GM18867 (cell line): ENCODE measurements around the gene CNIH3.
A peak's percentile ranks its signal among the peaks of the same experiment; 100 is the strongest.

Experiments
- ATAC-seq: cut with Tn5 transposase; IDR thresholded peaks from one replicate; pipeline ENCODE4 v1.9.1; 2021; ENCODE audit warnings: mild to moderate bottlenecking, moderate library complexity; ENCODE audit not compliant: unreplicated experiment

Gene CNIH3

DNA sequence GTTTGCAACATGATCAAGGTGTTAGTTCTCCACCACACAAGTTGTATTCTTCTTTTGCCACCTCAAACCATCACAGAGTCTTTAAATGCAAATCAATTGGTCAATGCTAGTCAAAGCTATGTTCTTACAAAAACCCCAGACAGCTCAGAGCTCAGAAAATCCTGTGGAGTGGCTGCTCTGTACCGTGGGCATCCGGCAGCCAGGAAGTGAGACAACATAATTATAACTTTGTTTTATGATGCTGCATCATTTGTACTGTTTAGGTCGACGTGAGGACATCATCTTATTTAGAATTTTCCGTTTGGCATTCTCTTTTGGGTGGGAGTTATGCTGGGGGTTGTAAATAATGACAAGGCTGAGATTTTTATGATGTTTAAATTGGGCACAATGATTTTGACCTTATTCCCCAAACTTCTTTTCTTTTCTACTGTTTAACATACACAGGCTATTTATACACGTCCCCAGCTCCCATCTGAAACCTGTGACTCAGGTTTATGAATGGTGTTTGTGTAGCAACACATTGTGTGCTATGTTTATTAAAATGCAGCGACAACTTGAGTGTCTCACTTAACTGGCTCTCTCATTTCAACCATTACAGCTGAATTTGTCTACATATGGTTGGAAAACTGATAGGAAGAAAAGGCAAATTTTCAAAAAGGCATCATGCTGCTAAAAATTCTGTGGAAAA is 124.0 kb downstream of the CNIH3 start:
- peak; percentile 90 for ATAC-seq

DNA sequence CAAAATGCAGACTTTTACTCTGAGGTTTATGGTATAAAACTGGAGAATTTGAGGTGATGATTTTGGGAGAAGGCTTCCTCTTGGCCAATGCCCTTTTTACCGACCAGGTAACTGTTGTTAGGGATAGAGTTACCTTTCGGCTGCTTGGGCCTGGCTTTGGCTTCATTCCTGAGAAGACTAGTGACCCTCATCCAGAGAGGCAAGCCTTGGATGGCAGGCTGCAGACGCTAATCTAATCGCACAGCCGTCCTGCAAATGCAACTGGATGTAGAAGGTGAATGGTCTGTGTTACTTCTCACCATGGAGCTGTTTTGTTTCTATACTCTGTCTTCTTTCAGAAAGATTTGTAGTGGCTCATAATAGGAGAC is 124.6 kb downstream of the CNIH3 start:
- ATAC-seq: no peak

DNA sequence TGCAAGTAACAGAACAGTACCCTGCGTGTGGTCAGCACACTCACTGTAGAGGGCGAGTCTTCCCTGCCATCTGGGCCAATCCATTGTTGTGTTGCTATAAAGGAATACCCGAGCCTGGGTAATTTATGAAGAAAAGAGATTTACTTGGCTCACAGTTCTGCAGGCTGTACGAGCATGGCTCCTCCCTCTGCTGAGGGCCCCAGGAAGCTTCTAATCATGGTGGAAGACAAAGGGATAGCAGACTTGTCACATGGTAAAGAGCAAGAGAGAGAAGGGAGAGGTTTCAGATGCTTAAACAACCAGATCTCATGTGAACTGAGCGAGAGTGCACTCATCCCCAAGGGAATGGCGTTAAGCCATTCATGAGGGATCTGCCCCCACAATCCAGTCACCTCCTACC is 126.2 kb downstream of the CNIH3 start:
- no peak for ATAC-seq

DNA sequence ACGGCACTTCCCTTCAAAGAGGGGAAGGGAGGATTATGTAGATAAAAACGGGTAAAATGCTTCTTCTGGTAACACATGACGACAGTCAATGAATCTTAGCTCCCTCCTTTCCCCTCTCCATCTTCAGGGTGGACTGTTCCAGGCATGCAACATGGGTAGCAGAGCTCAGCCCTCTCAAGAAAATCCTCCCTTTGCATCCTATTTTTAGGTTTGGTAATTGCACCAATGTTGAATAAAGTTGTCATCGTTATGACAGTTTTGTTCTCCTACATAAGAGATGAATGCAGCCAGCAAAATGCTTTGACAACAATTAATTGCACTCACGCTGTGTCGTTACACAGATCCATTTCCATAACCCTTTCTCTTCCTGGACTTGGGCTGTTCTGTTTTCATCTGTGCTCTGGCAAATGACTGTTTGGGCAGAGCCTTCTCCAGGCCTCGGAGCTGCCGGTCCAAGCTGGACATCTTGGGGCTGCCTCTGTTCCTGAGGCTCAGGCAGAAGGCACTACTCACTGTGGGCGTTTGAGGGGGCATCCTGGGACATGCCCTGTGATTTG is 127.6 kb downstream of the CNIH3 start:
- no peak for ATAC-seq

DNA sequence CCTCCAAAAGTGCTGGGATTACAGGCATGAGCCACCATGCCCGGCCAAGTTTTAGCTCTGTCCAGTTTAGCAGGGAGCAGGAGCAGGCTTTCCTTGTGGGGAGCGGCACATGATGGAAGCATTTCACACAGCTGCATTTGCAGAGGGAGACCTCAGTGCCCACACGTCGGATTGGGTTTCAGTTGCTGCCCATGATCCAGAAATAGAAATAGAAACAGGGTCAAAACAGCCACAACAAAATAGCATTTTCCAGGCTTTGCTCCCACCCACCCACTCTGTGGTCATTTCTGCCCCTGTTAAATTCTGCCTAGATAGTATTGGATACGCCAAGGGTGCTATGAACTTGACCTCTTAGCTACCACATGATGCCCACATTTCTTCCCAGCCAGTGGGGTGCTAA is 128.4 kb downstream of the CNIH3 start:
- ATAC-seq: no peak

DNA sequence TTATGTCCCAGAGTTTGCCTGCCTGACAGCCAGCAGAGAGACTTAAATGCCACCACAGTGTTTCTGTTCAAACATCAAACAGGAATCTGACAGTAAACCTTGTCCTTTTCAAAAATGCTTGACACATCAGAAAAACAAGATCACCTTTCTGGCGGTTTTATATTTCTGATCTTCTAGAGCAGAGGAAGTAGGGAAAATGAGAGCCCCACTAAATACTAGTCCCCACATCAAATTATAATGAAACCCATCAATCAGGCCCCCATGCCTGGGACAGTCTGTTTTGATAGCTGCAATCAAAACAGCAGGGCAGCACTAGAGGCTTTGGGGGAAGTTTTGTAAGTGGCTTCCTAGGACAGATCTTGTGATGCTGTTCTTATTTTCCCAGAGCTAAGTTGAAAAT is 129.3 kb downstream of the CNIH3 start:
- no peak for ATAC-seq

DNA sequence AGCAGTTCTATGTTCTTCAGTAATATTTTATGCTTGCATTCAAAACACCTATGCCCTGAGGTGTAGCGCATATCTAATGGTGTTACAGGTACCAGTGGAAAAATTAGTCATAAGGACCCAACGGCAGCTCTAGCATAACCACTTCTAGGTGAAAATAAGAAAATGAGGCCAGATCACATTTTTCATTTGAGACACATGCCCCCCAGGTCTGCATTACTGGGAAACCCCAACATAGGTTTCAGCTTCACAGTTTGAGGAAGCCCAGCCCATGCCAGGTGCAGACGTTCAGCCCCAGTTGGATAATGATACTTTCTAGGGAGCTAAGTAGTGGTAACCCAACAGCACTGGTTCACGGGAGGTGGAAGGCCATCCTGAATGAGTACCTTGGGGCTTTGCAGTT is 129.8 kb downstream of the CNIH3 start:
- ATAC-seq: peak; percentile 55

DNA sequence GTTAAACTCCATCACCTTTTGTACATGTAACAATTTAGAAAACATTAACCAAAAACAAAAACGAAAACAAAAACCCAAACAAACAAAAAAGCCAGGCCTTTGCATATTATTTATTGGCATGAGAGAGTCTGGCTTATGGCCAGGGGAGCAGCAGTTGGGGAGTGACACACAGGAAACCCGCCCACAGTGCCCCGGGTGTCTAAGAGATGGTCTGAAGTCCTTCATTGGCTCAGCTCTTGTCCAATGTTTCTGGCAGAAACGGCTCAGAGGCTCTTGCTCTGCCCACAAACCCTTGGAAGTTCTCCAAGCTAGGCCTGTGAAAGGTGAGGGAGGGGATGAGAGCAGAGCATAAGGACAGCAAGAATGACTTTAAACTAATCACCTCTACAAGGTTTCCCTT is 131.5 kb downstream of the CNIH3 start:
- peak; percentile 67 for ATAC-seq

DNA sequence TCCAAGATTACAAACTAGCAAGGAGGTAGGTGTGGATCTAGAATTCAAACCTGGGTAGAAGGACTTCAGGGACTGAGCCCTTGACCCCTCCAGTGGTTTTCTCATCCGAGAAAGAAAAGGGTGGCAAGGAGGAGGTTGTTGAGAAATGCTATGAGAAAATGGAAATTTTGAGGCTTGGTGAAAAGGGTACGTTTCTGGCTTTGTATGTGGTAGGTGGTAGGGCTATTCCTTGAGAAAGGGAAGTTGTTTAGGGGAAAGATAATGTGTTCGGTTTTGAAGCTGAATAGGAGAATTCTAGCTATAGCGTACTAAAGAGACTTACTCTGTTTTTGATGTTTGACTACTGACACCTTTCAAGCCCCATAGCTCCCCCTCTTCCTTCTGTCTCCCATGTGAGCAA is 133.8 kb downstream of the CNIH3 start:
- no peak for ATAC-seq

DNA sequence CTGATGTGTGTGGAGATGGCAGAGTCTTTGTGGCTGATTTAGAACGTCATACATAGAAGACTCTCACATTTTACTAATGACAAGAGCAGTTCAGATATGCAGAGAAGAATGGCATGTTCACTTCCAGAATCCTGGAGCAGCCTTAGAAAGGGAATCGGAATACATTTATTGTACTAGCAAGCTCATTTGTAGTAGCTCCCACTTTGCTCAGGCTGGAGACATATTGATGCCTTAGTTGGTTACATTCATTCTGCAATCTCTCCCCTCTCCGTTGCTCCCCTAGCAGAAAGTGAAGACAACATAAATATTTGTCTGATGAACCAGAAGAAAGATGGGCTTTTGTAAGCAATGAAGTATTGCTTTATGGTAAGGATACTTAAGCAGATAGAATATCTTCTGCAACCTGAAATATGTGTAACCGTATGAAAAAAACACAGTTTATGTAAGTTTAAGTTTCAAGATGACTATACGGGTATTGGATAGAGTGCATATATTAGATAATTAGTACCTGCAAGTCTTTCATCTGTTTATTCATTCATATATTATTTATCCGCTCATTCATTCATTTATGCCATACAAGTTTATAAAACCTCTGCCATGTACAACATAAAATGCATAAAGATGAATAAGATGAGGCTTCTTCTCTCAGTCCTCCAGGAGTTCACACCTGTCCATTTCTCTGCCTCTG is 135.7 kb downstream of the CNIH3 start:
- no peak for ATAC-seq

DNA sequence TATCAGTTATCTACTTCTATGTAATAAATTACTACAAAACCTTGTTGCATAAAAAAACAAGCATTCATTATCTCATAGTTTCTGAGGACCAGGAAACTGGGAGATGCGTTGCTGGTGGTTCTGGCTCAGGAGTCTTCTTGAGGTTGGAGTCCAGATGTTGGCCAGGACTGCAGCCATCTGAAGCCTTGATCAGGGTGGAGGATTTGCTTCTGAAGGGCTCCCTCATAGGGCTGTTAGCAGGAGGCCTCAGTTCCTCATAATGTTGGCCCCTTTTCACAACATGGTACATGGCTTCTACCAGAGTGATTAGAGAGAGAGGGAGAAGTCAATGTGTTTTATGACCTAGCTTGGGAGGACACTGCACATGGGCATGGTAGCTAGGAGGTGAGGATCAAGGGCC is 137.4 kb downstream of the CNIH3 start:
- ATAC-seq: peak; percentile 35

DNA sequence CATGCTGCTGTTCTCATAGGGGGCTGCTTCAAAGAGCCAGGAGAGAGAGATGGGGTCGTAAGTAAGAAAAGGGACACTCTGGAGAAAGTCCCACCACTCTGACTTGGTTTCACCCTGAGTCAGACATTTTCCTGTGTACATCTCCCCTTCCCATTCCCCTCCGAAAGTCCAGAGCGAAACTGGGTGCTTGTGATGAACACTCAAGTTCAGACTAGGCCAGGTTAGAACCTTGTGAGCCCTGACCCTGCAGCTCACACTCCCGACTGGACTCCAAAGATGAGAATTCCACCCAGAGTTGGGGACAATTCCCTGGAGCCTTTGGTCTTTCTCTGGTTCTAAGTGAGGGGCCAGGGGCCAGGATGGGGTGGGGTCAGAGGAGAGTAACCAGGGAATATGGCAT is 139.5 kb downstream of the CNIH3 start:
- ATAC-seq: no peak

DNA sequence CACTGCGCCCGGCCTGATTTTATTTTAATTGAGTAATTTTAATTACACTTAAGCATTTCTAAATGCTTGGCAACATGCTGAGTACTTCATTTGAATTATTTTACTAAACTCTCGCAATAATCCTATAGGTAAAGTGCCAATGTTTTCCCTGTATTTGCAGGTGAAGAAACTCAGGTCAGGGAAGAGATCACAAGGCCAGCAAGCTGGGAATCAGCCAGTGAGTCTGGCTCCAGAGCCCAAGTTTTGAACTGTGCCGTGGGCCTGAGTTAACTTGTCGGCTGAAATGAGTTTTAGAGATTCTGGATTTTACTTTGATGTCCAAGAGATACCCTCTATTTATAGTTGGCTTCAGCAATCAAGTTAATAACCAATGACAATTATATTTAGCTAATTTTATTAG is 141.4 kb downstream of the CNIH3 start:
- ATAC-seq: no peak

DNA sequence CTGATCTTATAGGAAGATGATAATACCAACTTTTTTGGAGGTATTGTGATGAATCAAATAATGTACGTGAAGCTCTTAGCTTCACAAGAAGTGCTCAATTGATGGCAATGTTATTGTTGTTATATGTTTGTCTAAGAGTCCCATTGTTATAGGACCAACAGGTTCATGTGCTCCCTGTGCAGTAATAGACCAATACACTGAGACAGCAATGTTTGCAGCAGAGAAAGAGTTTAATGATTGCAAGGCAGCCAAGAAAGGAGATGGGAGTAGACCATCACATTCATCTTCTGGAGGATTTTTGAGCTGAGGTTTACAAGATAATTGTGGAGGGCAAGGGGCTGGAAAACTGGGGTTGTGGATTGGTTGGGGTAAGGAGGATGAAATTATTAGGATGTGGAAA is 143.0 kb downstream of the CNIH3 start:
- ATAC-seq: no peak

DNA sequence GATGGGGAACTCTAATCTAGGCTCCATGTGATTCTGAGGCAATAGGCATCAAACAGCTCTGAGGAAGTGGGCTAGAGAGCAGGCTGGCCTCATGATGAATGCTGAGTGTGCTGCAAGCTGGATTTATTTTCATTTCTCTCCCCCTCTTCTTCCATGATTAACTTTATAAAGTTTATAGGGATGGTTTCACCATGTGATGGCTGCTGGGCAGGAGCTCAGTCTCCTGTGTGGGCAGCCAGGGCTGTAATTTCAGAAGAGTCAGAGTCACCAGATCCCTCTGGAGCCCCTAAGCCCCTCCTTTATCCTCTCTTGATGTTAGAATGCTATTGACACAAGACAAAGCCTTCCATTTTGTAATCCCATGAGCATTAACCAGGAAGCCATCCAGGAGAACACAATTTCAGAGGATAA is 143.6 kb downstream of the CNIH3 start:
- ATAC-seq: no peak

DNA sequence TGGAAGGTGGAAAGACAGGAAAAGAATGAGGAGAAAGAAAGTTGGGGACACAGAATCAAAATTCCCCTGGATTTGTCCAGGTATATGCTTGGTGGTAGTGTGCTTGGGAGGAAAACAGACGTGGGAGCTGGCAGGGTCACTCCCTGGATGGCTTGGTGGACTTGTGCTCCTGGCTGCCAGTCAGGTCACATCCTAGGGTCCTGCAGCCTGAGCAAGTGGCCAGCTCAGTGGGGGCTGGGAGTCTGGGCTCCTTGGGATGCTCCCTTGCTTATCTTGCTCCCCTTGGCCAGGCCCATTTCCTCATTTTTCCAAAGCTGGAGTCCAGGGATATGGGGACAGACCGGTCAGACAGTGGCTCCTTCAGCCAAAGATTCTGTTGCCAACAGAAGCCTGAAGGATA is 144.0 kb downstream of the CNIH3 start:
- no peak for ATAC-seq

DNA sequence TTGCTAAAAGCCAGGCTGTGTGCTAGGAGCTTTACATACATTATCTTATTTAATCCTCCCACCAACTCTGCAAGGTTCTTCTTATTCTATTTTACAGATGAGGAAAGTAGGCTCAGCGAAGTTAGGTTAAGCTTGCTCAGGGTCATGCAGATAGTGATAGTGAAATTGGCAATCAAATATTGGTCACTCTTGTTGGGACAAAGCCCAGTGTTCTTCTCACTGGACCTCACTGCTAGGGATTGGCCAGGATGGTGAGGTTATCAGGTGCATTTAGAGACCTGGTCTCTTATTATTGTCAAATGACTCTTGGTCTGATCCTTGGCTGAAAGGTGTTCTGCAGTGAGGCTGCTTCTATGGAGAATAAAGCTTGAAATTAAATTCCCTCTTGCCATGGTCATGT is 145.1 kb downstream of the CNIH3 start:
- ATAC-seq: no peak

DNA sequence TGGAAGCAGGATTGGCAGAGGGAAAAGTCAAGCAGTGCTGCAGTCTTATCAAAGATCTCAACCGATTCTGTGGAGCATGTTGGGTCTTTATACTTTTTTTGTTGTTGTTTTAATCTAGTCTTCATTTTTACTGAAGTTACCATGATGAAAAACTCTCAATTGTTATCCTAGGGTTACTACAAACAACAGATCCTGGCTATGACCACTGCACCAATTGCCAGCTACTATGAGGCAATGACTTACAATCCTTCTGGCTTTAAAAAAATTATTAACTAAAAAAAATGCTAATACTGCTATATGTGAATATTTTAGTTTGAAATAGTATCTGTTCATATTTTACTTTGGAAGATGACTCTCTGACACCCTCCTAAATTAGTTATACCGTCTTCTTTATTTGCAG is 145.9 kb downstream of the CNIH3 start:
- no peak for ATAC-seq

DNA sequence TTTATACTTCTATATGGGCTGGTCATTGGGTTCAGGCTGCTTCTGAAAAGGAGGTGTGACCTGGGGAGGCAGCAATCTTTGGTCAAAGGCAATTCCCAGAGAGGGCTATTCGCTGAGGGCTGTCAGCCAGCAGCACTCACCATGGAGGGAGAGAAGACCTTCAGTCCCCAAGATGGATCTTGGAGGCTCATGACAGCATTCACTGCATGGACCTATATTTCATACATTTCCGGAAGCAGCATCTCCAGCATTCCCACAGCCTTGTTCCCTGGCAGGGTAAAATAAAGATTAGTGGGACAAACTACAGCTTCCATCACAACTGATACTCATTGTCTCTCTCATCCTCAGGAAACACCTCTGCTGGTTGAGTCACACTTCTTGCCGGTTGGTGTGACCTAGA is 146.6 kb downstream of the CNIH3 start:
- no peak for ATAC-seq

DNA sequence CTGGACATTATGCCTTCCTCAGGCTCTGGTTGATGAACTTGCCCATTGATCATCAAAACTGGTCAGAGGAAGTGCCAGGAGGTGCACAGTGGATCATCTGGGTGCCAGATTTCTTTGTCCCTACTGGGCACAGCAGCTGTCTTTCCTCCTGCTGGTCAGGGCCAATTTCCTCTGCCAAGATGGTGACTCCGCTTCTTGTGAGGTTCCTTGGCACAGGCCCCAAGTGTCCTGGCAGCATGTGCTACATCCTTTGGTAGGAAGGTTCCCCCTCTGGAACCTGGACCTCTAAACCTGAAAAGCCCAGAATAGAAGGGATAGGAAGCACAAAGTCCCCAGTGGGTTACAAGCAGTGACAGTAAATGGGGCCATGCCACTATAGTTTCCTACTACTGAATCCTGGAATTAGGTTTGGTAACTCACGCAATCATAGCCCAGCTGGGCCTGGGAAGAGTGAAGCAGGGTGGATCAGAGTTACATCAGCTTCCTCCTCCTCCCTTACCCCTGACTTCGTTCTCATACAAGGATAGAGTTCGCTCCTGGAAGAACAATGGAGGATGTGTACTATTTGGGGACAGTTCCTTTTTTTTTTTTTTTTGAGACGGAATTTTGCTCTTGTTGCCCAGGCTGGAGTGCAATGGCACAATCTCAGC is 147.1 kb downstream of the CNIH3 start:
- no peak for ATAC-seq

DNA sequence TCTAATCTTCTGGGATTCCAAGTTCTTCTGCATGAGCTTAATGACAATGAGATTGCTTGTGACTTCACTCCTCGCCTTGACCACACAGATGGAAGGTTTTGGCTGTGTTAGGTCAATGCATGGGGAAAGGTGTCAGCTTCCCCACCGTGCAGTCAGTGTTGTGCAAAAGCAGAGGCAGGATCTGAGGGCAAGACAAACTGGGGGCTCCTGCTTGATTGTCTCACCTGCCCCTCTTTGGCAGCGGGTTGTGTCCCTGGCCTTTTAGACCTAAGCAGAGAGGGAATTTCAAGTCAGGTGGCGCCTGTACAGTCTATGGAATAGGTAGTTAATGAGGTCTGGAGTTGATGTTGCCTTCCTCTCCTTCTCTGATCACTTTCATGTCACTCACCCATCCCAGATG is 150.1 kb downstream of the CNIH3 start:
- no peak for ATAC-seq

DNA sequence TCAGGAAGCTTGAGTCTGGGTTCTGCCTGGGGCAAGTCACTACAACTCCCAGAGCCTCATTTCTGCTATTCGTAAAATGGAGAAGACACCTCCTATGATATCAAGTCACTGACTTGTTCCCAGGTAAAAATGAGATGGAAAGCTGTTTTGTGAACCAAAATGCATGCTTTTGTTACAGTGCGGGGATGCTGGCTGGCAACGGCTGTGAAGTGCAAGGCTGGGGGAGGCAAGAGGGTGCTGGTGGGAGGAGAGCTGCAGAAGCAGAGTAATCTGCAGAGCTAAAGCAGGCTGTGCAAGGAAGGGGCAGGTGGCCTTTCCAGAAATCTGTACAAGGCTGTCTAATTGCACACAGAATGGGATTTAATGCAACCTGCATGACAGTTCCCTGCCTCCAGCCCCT is 150.9 kb downstream of the CNIH3 start:
- no peak for ATAC-seq
